Suppressor macrophage (primary cell): Measurements from ENCODE around the gene RNF217.
"Not testable (repeated sequence)": the region's sequence is repeated elsewhere in the genome, so short reads cannot be mapped to it uniquely, and the experiment has no call there.

ENCODE experiments used
- DNase-seq, 4 experiments: peaks; one replicate each; pipeline ENCODE4 v3.0.0-alpha.2; 2020 to 2022

RNF217 gene

DNA sequence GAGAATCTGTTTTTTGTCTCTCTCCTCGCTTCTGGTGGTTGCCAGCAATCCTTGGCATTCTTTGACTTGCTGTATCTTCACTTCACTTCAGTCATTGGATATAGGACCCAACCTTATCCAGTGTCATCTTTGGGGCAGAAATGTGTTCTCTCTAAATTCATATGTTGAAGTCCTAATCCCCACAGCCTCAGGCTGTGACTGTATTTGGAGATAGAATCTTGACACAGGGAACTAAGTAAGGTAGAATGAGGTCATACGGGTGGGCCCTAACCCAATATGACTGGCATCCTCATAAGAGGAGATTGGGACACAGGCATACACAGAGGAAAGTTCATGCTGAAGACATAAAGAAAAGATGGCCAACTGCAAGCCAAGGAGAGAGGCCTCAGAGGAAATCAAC is 139.4 kb downstream of the RNF217 start:
- DNase-seq = no peak

DNA sequence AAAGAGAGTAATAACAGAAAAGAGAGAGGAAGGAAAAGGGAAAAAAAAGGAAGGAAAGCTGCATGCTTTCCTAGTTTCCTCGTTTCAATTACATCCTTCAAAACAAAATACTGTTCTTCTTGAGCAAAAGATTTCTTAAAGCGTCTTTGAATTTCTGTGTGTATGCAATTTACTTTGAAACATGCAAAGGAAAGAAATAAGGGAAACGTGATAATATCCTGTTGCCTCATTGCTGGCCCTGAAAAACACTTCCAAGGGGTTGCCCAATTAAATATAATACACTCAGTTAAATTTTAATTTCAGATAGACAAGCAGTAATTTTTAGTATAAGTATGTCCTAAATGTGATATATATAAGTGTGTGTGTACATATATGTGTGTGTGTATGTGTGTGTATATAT is 140.2 kb downstream of the RNF217 start:
- DNase-seq = peak in 1 of 4 experiments; percentile 7

DNA sequence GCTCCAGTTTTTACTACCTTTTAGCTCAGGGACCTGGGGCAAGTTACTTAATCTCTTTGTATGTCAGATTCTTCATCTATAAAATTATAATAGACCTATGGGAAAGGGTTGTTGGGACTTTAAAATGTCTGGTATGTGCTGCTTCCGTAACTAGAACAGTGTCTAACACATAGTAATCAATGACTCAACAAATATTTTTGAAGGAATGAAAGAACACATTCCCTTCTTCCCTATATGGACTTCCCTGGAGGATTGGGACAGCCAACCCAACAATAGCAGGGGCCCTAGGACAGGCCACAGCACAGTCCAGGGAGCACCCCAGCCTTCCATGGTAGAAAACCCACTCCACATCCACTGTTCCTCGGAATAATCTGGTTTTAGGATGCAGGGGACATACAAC is 140.7 kb downstream of the RNF217 start:
- no peak for DNase-seq

DNA sequence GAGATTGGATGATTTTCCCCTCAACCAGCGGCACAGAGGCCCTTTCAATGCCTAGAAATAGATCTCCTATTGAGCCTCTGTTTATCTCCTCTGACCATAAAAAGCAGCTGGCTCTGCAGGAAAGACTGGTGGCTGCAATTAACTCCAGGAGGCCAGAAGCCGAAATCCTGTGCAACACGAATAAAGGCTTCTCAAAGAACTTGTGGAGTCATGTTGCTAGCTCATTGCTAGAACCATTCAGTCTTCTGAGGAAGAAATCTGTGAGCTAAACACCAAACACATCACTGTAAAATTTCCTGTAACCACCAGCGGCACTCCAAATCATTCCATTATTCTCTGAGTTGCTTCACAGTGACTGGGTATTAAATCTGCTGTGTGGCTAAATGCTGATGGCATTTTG is 142.2 kb downstream of the RNF217 start:
- no peak for DNase-seq

DNA sequence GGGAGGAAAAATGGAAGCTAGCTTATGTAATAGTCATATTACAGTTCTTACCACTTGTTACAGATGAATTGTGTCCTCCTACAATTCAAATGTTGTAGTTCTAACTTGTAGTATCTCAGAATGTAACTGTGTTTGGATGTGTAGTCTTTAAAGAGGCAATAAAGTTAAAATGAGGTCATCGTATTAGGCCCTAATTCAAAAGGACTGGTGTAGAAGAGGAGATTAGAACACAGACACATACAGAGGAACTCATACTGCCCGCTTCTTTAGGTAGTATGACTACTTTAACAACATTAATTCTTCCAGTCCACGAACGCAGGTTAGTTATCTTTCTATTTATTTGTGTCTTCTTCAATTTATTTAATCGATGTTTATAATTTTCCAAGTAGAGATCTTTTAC is 144.8 kb downstream of the RNF217 start:
- DNase-seq = no peak

DNA sequence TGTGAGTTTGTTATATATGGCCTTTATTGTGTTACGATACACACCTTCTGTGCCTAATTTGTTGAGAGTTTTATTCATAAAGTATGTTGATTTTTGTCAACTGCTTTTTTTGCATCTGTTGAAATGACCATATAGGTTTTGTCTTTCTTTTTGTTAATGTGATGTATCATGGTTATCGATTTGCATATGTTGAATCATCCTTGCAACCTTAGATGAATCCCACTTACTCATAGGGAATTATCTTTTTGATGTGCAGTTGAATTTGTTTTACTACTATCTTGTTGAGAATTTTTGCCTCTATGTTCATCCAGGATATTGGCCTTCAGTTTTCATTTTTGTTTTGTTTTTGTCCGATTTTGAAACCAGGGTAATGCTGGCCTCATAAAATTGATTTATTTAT is 145.7 kb downstream of the RNF217 start:
- DNase-seq = no peak

DNA sequence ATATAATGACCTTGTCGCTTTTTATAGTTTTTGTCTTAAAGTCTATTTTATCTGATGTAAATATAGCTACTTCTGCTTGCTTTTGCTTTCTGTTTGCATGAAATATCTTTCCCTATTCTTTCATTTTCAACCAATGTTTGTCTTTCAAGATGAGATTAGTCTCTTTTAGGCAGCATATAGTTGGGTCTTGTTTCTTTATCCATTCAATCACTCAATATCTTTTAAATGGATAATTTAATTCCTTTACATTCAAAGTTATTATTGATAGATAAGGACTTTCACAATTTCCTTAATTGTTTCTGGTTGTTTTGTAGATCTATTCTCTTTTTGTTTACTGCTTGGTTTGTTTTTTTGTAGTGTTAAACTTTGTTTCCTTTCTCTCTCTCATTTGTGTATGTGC is 147.8 kb downstream of the RNF217 start:
- DNase-seq = no peak

DNA sequence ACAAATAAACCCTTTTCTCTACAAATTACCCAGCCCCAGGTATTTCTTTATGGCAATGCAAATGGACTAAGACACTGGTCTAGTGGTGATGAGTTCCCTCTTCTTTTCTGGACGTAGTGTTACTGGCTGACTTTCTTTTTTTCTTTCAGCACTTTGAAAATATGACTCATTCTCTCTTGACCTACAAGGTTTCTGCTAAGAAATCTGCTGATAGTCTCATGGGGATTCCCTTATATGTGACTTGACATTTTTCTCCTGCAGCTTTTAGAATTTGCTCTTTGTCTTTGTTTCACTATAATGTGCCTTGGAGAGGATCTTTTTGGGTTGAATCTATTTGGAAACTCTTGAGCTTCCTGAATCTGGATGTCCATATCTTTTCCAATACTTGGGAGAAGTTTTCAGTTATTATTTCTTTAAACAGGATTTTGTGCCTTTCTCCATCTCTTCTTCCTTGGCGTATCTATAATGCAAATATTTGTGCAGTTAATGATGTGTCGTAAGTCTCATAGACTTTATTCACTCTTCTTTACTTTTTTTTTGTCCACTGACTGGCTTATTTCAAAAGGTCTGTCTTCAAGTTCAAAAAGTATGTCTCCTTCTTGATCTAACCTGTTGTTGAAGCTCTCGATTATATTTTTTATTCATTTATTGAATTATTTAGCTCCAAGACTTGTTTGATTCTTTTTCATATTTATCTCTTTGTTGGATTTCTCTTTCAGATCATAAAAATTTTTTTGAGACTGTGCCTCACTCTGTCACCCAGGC is 149.2 kb downstream of the RNF217 start:
- DNase-seq = no peak

DNA sequence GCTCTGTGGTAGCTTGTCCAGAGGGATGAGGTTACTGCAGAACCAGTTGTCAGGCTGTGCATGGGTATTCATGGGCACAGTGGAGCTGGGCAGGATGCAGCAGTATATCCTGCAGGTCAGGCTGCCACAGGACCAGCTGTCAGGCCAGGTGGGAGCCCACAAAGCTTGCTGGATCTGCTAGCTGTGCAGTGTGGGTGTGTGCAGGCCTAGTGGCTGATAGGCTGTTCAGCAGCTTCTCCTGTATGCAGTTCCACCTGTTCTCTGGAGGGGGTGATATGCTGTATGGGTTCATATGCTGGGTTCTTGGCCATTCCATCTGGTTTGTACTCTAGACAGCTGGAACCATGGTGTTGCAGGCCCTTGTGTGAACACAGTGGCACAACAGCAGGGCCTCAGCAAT is 150.7 kb downstream of the RNF217 start:
- DNase-seq = no peak

DNA sequence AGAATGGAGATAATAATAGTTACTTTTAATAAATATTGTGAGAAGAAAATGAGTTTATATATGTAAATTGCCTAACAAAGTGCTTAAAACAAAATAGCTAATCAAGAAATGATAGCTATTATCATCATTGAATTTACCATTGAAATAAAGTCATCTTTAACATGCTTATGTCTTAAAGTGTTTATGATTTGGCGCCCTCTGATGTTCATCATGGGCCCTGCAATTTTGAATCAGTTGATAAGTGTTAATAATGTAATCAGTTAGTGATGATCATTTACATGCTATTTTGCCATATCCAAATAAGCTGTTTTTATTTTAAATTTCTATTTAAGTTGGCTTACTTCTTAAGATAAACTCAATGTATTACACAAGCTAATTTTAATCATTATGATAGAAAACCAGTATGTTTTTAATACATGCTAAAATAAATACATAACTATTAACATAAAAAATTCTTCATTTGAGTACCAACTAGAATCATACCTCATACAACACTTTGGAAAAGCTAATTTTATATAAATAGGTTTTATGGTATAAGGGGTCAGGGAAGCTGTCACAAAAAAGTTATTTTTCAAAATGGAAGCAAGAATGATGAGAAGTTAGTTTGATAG is 152.1 kb downstream of the RNF217 start:
- peak; percentile 74 to 79 (median 78) for DNase-seq

DNA sequence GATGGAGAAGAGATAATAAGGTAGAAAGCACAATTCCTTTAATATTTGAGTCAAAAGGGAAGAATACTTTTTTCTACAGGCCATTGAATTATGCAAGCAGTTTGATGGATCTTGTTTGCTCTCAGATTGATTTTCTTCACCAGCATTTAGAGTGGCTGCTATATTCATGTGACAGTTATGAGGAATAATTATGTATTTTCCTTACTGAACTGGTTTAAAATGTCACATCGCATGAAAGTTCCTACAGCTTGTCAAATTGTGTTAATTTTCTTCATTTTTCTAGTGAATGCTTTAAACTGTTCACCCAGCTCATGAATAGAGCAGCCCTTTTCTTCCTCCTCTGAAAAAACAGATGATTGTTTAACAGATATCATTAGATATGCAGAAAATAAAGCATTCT is 153.9 kb downstream of the RNF217 start:
- DNase-seq = no peak

DNA sequence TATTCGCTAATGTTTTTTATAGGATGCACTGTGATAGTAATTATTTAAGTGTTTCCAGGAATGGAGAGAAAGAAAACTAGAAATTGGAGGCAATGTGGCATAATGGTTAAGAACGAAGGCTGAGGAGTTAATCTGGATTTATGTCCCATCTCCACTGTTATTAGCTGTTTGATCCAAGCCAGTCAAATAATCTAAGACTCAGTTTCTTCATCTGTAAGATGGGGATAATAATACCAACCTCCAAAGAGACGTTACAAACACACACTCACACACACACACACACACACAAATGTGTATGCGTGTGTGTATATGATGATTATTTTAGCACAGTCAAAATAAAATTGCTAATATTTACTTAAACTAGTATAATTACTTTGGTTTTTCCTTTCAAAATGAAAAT is 154.5 kb downstream of the RNF217 start:
- DNase-seq = no peak

DNA sequence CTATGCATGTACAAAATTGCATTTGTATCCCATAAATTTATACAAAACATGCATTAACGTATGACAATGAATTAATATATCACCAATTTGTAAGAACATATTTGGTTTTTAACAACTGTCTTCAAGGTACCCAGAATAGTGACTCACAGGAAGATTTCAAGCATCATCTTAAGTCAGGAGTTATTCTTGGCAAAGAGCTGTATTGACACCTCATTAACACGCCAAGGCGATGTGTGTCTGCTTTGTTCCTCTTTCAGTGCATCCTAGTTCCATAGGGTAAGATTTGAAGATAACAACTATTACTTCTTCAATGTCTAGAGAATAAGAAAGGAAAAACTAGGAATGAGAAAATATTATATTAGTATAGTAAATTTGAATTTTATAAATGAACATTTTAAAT is 155.6 kb downstream of the RNF217 start:
- no peak for DNase-seq

DNA sequence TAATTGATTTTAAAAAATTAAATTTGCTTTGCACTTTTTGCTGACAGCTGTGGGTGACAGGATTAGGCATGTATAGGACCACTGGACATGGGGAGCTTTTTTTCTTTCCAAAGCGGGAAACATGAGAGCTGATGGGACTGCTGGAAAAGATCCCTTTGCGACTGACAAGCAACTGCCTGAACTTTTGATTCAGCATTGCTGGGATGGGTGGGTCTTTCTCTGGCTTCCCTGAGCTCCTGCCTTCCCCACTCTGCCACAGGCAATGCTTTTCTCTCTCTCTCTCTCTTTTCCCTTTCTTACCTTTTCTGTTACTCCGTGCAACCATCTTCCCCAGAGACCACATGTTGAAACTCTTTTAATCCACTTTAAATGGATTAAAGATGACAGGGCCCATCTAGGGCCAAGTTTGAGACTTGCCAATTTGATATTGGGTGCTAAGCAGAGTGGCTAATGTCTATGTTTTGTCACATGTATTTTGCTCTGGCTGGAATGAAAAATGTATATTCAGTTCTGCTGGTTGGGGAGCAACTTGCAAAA is 157.9 kb downstream of the RNF217 start:
- DNase-seq = no peak

DNA sequence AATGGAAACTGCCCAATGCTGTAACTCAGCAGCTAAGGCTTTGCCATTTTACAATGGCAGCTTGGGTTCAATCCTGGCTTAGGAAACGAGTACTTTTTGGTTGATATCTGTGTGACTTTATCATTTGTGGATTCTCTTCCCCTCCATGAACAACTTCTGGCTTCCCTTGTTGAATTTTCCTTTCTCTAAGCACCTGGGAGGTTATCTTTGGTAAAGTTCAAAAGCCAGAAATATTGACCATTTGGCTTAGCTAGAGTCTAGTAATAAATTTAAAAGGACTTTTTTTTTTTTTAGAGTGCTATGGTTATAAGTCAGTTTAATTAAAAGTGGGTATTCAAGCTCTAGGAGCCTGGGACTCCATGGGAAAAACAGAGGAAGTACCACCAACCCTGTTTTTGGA is 159.7 kb downstream of the RNF217 start:
- no peak for DNase-seq

DNA sequence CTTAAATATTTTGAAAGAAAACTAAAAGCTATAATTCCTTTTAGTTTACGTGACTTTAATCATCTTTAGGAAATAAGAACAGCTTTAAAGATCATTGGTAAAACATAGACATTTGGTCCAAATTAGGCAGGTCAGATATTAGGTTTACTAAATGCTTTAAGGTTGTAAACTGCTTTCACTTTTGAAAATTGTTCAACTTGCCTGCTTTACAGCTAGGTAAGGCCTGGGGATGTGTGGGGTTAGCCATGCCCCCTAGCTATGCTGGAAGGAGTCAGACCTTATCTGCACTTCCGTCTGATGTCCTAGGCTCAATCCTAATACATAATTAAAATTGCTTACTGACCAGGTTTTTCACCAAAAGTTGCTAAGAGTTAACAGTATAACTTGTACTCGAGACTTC is 160.8 kb downstream of the RNF217 start:
- no peak for DNase-seq

DNA sequence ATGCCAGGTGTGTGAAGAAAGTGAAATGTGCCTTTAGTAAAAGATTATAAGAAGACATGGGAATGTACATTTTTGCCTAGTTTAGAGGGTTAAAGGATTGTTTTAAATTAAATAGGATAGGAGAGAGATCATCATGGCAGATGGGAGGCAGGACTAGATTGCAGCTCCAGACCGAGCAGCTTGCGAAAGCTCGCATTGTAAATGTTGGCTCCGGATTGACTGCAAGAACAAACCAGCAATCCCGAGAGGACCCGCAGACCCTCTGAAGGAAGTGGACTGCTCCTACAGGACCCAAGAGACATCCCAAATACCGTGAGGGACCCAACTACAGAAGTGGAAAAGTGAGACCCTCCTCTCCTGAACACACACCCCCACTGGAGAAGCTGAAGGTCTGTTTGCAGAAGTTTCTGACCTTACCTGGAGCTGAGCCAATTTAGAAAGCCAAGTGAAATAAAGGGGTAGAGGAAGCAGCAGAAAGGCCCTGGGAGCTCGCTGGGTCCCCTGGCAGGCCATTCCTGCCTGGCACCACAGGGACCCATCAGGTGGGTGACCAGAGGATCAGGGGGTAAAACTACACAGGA is 161.3 kb downstream of the RNF217 start:
- DNase-seq = peak in 3 of 4 experiments; percentile 6 to 14 (median 8)

DNA sequence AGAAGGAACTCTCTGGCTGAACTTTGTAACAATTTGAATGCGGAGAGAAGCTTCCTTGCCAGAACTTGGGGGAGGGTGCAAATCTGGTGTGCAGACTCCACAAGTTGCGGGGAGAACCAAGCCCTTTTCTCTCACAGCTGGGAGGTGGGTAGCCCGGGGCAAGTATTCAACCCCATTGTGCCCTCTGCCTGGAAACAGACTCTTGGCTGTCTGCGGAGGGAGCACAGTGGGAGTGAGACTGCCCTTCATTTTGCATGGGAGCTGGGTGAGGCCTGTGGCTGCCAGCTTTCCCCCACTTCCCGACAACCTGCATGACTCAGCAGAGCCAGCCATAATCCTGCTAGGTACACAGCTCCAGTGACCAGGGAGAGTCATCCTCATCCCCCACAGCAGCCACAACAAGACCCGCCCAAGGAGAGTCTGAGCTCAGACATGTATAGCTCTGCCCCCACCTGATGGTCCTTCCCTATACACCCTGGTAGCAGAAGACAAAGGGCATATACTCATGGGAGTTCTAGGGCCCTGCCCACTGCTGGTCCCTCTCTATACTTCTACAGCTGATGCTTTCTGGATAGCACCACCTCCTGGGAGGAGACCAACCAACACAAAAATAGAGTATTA is 161.9 kb downstream of the RNF217 start:
- no peak for DNase-seq

DNA sequence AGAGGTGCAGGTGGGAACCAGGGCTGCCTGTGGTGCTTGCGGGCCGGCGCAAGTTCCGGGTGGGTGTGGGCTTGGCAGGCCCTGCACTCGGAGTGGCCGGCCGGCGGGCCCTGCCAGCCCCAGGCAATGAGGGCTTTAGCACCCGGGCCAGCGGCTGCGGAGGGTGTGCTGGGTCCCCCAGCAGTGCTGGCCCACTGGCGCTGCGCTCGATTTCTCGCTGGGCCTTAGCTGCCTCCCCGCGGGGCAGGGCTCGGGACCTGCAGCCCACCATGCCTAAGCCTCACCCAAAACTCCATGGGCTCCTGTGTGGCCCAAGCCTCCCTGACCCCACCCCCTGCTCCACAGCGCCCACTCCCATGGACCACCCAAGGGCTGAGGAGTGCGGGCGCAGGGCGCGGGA is 163.6 kb downstream of the RNF217 start:
- DNase-seq = not testable (repeated sequence)

DNA sequence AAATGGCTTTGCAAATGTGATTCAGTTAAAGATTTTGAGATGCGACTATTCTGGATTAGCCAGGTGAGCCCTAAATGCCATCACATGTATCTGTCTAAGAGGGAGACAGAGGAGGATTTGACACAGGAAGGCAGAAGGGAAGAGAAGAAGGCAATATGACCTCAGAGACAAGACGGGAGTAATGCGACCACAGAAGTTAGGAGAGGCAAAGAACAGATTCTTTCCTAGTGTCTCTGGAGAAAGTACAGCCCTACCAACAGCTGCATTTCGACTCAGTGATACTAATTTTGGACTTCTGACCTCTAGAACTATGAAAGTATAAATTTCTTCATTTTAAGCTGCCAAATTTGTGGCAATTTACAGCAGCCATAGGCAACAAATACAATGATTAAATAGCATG is 167.1 kb downstream of the RNF217 start:
- no peak for DNase-seq

DNA sequence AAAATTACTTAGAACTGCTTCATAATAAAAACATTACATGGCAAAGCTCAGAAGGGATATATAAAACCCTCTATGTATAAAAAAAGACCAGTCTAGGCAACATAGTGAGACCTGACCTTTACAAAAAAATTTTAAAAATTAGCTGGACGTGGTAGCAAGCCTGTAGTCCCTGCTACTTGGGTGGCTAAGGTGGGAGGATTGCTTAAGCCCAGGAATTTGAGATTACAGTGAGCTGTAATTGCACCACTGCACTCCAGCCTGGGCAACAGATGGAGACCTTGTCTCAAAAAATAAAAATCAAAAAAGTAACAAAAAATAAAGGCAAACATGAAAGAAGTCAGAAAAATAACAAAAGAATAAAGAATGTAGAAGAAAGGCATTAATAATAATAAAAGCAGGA is 169.8 kb downstream of the RNF217 start:
- DNase-seq = no peak

DNA sequence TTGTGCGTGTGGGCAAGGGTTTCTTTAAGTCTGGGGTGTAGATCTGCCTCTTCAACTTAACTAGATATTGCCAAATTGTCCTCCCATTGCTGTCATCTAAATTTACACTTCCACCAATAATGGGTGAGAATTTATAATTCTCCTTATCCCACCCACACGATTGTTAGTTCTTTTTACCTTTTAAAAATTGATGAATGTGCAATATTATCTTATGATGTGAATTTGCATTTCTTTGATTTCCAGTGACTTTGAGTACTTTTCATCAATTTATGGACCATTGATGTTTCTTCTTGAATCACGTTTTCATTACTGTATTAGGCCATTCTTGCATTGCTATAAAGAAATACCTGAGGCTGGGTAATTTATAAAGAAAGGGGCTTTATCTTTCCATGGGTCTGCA is 174.1 kb downstream of the RNF217 start:
- DNase-seq = no peak

DNA sequence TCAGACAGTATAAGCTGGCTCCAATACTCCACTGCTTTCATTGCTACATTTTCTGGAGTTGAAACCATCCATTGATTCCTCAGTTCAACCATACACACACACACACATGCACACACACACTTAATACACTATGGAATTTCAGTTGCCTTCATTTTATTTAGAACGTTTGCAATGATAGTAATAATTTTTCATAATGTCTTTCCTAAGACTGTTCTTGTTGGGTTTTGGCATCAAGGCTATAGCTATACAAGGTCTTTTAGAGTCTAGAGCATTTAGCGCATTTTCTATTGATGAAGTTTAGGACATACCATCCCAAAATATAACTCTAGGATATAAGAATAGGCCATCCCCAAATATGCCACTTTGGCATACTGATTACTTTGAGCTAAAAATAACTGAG is 175.8 kb downstream of the RNF217 start:
- DNase-seq = no peak

DNA sequence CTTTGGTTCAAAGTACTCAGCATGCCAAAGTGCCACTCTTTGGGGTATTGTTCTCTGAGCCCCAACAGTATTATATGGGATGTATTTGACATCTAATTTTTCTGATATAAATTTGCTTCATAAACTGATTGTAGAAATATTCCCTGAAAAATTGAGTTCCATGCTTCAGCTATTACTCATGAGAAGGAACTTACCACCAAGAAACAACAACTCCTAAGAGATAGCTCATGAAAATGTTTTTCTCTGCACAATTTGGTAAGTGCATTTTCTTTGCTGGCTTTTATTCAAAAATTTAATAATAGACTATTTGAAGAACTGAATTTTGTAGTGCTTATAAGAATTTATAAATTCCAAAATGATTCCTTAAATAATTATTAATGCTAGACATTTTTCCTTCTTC is 178.6 kb downstream of the RNF217 start:
- DNase-seq = no peak
